ENCODE measurements around the gene CEMP1. TPM values are rescaled to one million over a fixed set of nuclear protein-coding genes. Genes with fewer than 3 reads are reported as not detected.

Gene CEMP1
- total RNA-seq, 1 donor: 0.10 TPM

DNA sequence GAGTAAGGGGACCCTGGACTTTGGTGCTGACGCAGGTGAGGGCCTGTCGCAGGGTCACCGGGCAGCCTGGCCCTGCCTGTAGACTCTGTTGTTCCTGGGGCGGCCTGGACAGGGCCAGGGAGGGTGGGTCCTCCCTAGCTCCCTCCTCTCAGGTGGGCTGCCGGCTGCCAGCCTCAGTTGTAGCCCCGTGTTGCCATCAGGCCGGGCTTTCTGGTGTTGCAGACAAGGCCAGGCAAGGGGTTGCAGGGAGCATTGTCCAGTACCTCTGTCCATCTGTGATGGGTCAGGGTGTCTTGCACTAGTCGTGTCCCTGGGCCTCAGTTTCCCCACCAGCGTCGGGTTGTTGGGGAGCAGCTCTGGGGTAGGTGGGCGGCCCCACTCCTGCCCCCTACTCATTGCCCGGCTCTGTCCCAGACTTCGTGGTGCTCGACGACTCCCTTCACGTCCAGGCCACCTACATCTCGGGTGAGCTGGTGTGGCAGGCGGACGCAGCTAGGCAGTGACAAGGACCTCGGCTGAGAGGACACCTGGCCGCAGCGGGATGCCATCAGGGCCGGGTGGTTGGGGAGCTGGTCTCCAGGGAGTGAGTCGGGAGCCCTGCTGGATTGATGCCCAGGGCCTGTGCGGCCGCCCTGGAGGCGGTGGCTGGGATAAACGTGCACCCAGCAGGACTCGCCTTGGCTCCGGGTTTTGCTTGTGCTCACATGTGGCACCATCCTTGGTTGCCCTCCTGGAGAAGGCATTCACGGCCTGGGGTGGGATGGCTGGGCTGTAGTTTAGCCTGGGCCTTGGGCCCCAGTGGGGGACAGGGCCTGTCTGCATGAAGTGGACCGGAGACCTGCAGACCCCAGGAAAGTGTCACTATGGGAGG is 1.9 kb downstream of the CEMP1 start:
- Histone ChIP-seq H3K27me3 (ENCODE audit: insufficient read depth, low read length) (no peaks in the 10 kb centered on the region), H3K4me3 (ENCODE audit: low read length) (no peak overlapping the region), H3K4me1 (ENCODE audit: insufficient read depth, low read length) (peaks cover 32% of the 10 kb centered on the region), H3K9me3 (ENCODE audit: low read depth, low read length) (no peaks in the 10 kb centered on the region)

DNA sequence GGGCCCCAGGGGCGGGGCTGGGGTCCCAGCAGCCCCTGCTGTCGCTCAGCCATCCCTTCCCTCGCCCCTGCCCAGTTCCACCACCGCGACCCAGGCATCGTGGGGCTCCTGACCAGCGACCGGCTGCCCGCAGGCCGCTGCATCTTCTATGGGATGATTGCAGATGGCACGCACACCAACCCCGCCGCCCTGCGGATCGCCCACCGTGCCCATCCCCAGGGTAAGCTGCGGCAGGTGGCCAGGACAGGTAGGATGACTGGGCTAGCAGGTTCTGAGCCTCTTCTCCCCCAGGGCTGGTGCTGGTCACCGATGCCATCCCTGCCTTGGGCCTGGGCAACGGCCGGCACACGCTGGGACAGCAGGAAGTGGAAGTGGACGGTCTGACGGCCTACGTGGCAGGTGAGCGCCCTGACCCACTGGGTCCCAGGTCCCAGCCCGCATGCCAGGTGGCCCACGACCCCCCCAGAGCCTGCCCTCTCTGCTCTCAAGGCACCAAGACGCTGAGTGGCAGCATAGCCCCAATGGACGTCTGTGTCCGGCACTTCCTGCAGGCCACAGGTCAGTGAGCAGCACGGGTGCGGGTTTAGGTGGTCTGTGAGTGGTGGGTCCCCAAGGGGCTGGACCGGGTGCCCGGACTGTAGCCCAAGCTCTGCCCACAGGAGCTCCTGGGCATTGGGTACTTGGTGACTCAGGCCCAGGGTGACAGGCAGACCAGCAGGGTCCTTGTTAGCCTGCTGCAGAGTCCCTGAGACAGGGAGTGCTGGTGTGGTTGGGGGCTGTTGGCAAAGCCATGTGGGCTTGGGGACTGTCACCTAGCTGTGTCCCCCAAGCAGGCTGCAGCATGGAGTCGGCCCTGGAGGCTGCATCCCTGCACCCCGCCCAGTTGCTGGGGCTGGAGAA is 2.8 kb downstream of the CEMP1 start:
- Histone ChIP-seq H3K27me3 (ENCODE audit: insufficient read depth, low read length) (no peaks in the 10 kb centered on the region), H3K4me3 (ENCODE audit: low read length) (no peak overlapping the region), H3K4me1 (ENCODE audit: insufficient read depth, low read length) (peaks cover 25% of the 10 kb centered on the region), H3K9me3 (ENCODE audit: low read depth, low read length) (no peaks in the 10 kb centered on the region)

DNA sequence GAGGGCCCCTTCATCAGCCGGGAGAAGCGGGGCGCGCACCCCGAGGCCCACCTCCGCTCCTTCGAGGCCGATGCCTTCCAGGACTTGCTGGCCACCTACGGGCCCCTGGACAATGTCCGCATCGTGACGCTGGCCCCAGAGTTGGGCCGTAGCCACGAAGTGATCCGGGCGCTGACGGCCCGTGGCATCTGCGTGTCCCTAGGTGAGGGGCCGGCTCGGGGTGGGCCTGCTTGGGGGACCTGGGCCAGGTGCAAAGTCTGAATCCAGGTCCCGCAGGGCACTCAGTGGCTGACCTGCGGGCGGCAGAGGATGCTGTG is 3.5 kb downstream of the CEMP1 start:
- H3K27me3 ChIP-seq (ENCODE audit: insufficient read depth, low read length): no peaks in the 10 kb centered on the region
- H3K4me3 ChIP-seq (ENCODE audit: low read length): no peak overlapping the region
- peaks cover 18% of the 10 kb centered on the region for H3K4me1 ChIP-seq (ENCODE audit: insufficient read depth, low read length)
- no peaks in the 10 kb centered on the region for H3K9me3 ChIP-seq (ENCODE audit: low read depth, low read length)

DNA sequence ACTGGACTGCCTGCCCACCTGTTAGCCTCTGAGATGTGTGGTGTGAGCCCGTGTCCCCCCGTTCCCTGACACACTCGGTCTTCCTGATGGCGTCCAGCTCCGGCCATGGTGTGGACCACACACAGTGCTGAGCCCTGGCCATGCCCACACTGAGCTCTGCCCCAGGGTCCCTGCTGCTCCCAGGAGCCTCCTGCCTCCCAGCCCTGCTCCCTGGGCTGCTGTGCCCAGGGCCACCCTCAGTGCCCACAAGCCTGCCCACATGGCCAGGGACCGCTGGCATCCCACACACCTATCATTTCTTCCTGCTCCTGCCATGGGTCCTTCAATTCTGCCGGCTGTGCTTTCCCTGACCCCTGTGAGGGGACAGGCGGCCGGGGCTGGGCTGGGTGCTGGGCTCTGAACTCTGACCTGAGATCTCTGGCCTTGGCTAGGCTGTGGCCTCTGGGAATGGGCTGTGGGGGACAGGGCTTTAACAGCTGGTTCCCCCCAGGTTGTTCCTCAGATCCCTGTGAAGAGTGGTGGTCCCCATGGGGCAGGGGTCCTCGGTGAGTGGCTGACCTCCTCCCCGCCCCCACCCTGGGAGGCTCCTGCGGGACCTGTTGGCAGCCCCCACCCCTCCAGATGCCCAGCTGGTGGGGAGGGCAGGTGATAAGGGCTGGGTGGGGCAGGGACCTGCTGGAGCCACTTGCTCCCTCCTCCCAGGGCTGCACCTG is 4.0 kb downstream of the CEMP1 start:
- H3K4me3 ChIP-seq (ENCODE audit: low read length): no peak overlapping the region
- H3K9me3 ChIP-seq (ENCODE audit: low read depth, low read length): no peaks in the 10 kb centered on the region
- H3K4me1 ChIP-seq (ENCODE audit: insufficient read depth, low read length): peaks cover 15% of the 10 kb centered on the region
- H3K27me3 ChIP-seq (ENCODE audit: insufficient read depth, low read length): no peaks in the 10 kb centered on the region

DNA sequence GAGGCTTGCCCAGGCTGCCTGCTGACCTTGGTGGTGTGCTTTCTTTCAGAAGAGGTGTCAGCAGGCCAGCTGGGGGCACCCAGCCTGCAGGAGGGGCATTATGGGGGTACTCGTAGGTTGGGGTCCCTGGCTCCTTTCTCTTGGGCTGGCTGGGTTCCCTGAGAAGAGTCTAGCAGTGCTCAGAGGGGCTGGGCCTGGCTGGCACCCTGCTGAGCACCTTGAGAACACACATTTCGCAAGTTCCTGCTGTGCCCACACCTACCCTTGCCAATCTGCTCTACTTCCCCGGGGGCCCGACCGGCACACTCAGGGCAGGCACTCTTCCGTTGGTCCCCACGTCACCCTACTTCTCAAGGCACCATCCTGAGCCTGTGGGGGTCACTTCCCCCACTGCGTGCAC is 5.1 kb downstream of the CEMP1 start:
- H3K27me3 ChIP-seq (ENCODE audit: insufficient read depth, low read length): no peaks in the 10 kb centered on the region
- peaks cover 14% of the 10 kb centered on the region for H3K4me1 ChIP-seq (ENCODE audit: insufficient read depth, low read length)
- H3K4me3 ChIP-seq (ENCODE audit: low read length): no peak overlapping the region
- H3K9me3 ChIP-seq (ENCODE audit: low read depth, low read length): no peaks in the 10 kb centered on the region

DNA sequence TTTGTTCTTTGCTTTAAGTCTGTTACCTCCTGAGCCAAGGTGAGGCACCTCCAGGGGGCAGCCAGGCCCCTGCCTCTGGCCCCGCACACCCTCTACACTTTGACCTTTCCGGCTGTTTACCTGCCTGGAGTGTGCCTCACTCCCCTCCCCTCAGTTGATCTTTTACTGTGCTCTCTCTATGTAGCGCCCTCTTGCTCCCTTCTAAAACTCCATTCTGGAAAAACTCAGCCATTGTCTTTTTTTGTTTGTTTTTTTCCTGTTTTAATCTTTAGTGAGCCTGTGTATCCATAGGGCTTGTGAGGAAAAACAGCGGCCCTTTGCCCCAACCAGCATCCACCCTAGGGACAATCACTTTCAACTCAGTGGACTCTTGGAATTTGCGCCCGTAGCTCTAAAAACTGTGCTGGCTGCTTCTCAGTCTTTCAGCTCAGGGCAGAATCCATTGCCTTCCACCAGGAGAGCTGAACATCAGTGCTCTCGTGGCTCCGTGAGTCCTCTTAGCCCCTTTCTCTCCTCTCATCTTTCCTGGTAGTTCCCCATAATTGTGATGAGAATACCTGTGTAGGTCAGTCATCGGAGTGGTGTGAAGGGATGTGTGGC is 6.8 kb downstream of the CEMP1 start:
- Histone ChIP-seq H3K4me3 (ENCODE audit: low read length) (no peak overlapping the region), H3K4me1 (ENCODE audit: insufficient read depth, low read length) (peaks cover 13% of the 10 kb centered on the region), H3K27me3 (ENCODE audit: insufficient read depth, low read length) (no peaks in the 10 kb centered on the region), H3K9me3 (ENCODE audit: low read depth, low read length) (no peaks in the 10 kb centered on the region)

DNA sequence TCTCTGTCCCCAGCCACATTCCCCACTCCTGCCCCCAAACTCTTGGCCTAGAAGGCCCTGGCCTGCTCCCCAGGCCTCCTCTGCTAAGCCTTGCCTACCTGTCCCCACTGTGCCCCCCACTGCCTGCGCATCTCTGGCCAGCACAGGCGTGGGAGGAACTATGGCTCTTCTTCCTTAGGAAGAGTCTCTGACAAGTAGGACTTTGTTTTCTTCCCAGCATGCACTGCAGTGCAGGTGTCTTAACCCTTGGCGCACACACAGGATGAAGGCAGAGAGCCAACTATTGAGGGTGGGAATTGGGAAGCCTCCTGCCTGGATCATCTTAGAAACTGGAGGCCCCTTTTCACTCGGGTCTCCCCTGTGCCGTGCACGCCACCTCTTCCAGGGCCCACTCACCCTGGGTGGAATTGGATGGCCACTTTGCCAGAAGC is 7.4 kb downstream of the CEMP1 start:
- Histone ChIP-seq H3K4me3 (ENCODE audit: low read length) (no peak overlapping the region), H3K9me3 (ENCODE audit: low read depth, low read length) (no peaks in the 10 kb centered on the region), H3K4me1 (ENCODE audit: insufficient read depth, low read length) (peaks cover 19% of the 10 kb centered on the region), H3K27me3 (ENCODE audit: insufficient read depth, low read length) (no peaks in the 10 kb centered on the region)

DNA sequence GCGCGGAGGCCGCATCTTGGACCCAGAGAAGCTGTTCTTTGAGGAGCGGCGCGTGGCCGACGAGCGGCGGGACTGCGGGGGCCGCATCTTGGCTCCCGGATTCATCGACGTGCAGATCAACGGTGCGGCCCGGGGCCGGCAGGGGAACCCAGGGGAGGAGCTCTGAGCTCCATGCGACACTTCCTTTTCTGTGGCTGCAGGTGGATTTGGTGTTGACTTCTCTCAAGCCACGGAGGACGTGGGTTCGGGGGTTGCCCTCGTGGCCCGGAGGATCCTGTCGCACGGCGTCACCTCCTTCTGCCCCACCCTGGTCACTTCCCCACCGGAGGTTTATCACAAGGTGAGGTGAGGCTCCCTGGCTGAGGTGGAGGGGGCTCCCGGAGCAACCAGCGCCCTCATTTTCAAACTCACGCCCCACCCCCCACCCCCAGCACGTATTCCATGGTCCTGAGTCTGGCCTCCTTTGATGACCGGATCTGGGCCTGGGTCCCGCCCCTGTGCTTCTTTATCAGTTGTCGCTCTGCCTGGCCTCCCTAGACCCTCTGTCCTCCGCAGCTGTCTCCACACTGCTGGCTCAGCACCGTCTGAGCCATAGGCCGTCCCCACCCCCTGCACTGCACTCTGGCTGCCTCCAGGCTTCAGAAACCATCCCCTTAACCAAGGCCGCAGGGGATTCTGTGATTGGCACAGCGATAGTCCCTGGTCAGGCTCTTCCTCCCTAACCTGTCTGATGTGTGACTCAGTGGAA is 10.2 kb downstream of the CEMP1 start:
- Histone ChIP-seq H3K27me3 (ENCODE audit: insufficient read depth, low read length) (no peaks in the 10 kb centered on the region), H3K9me3 (ENCODE audit: low read depth, low read length) (no peaks in the 10 kb centered on the region), H3K4me3 (ENCODE audit: low read length) (peak overlapping the region; percentile 44), H3K4me1 (ENCODE audit: insufficient read depth, low read length) (peaks cover 47% of the 10 kb centered on the region)

DNA sequence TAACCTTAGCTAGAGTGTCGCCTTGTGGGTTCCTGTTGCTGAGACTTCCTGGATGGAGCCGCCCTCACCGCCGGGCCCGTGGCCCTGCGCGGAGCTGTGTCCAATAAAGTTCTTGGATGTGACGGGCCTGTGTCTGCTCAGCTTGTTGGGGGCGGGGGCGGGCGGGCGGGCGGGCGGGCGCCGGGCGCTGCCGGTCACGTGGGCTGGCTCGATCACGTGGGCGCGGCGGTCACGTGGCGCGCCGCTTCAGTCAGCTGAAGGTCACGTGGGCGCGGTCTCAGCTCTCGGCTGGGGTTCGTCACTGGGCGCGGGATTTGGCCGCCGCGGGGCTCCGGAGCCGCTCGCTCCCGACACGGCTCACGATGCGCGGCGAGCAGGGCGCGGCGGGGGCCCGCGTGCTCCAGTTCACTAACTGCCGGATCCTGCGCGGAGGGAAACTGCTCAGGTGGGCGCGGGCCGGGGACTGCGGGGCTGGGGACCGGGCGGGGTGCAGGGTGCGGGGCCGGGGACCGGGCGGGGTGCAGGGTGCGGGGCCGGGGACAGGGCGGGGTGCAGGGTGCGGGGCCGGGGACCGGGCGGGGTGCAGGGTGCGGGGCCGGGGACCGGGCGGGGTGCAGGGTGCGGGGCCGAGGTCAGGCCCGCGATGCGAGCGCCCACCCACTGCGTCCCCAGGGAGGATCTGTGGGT is 11.0 kb downstream of the CEMP1 start, which contains the start of gene AMDHD2:
Gene AMDHD2, plus strand, starts transcription at position 275 of the 687 bp plus-strand sequence. Its CDS starts 88 bp downstream, at position 363.
- H3K4me1 ChIP-seq (ENCODE audit: insufficient read depth, low read length): peaks cover 55% of the 10 kb centered on the region
- peak within 1 kb of the TSS; percentile 44 for H3K4me3 ChIP-seq (ENCODE audit: low read length)
- H3K9me3 ChIP-seq (ENCODE audit: low read depth, low read length): no peaks in the 10 kb centered on the region
- no peaks in the 10 kb centered on the region for H3K27me3 ChIP-seq (ENCODE audit: insufficient read depth, low read length)

DNA sequence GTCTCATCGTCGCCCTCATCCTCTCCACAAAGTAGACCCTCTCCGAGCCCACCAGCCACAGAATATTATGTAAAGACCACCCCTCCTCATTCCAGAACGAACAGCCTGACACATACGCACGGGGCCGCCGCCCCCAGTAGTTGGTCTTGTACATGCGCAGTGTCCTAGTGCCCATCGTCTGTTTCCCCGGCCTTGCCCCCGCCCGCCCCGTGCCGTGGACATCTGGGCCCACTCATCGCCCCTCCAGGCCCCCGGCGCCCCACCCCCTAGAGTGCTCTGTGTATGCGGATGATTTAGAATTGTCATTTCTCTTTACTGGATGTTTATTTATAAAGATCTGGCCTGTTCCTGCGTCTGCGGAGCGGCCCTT is 11.5 kb downstream of the CEMP1 start:
- peaks cover 60% of the 10 kb centered on the region for H3K4me1 ChIP-seq (ENCODE audit: insufficient read depth, low read length)
- no peak overlapping the region for H3K4me3 ChIP-seq (ENCODE audit: low read length)
- H3K9me3 ChIP-seq (ENCODE audit: low read depth, low read length): no peaks in the 10 kb centered on the region
- H3K27me3 ChIP-seq (ENCODE audit: insufficient read depth, low read length): no peaks in the 10 kb centered on the region

DNA sequence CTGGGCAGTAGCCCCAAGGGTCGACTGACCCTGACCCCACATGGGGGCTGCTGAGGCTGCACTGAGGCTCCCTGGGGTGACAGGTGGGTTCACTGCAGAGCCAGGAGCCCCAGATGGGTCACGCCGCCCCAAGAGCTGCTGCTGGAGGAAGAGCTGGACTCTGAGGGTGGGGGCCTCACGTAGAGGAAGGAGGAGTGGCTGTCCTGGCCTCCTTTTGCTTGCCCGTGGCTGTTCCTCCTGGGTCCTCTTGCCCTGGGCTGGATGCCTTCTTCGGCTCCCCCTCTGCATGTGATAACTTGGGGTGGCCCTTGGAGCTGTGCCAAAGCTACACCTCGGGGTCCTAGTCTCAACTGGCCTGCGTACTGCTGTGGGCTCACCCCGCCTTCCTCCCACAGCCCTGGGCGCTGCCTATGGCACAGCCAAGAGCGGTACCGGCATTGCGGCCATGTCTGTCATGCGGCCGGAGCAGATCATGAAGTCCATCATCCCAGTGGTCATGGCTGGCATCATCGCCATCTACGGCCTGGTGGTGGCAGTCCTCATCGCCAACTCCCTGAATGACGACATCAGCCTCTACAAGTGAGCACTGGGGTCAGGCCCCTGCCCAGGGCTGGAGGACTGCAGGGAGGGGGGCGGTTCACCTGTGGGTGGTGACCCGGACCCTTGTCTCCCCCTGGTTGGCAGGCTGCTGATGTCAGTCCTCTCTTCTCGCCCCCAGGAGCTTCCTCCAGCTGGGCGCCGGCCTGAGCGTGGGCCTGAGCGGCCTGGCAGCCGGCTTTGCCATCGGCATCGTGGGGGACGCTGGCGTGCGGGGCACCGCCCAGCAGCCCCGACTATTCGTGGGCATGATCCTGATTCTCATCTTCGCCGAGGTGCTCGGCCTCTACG is 12.1 kb downstream of the CEMP1 start:
- H3K4me3 ChIP-seq (ENCODE audit: low read length): no peak overlapping the region
- H3K27me3 ChIP-seq (ENCODE audit: insufficient read depth, low read length): no peaks in the 10 kb centered on the region
- H3K9me3 ChIP-seq (ENCODE audit: low read depth, low read length): no peaks in the 10 kb centered on the region
- peaks cover 62% of the 10 kb centered on the region for H3K4me1 ChIP-seq (ENCODE audit: insufficient read depth, low read length)

DNA sequence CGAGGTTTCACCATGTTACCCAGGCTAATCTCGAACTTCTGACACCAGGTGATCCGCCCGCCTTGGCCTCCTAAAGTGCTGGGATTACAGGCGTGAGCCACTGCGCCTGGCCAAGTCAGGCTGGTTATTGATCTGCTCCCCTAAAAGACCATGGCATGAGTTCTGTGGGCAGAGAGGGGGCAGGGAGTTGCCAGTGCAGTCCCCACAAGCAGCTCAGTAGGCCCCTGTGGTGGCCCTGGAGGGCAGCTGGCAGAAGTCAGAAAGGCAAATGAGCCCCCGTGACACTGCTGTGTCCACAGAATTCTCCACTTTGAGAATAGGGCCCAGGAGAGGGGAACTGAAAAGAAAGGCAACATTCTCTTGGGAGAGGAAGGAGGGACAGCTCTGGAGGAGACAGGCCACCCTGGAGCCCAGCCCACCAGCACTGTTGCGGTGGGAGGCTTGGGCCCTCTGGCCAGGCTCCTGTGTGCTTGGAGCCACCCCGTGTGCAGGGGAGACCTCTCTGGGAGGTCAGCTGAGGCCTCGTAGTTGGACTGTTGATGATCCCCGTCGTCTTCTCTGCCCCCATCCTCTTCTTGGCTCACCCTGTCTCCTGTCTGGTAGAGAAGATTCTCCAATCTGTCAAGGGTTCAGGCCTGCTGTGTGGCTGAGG is 13.1 kb downstream of the CEMP1 start:
- H3K4me1 ChIP-seq (ENCODE audit: insufficient read depth, low read length): peaks cover 65% of the 10 kb centered on the region
- H3K27me3 ChIP-seq (ENCODE audit: insufficient read depth, low read length): no peaks in the 10 kb centered on the region
- no peaks in the 10 kb centered on the region for H3K9me3 ChIP-seq (ENCODE audit: low read depth, low read length)
- H3K4me3 ChIP-seq (ENCODE audit: low read length): no peak overlapping the region
